ENCODE measurements around the gene VSTM1.

VSTM1 gene

GRCh38 chr19:54009440-54009839 lies 54.3 kb downstream of the VSTM1 start:
- DNase-seq: no peak

GRCh38 chr19:54002495-54003315 lies 61.0 kb downstream of the VSTM1 start:
- no peak for DNase-seq

- DNase-seq: no peak
Observed at GRCh38 chr19:54001496-54001895, 62.2 kb downstream of the VSTM1 start.

GRCh38 chr19:53999694-54000093 lies 64.0 kb downstream of the VSTM1 start:
- no peak for DNase-seq

- no peak for DNase-seq
Observed at GRCh38 chr19:53998223-53998622, 65.5 kb downstream of the VSTM1 start.

GRCh38 chr19:53994811-53995210 lies 68.9 kb downstream of the VSTM1 start:
- no peak for DNase-seq

DNA sequence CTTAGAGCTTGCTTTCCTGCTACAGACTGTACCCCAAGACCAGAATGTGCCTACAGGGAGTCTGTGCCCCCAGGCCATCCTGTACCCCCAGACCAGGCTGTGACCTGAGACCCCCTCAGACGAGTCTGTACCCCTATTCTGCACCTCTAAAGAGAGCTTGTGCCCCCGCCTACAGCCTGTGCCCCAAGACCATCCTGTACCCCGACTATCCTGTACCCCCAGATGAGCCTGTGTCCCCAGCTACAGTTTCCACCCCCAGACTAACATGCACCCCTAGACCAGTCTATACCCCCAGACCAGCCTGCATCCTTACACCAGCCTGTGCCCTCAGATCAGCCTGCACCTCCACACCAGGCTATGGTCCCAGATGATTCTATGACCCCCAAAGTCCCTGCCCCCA lies 70.2 kb downstream of the VSTM1 start:
- DNase-seq: no peak

GRCh38 chr19:53992815-53993214 lies 70.9 kb downstream of the VSTM1 start:
- no peak for DNase-seq

DNA sequence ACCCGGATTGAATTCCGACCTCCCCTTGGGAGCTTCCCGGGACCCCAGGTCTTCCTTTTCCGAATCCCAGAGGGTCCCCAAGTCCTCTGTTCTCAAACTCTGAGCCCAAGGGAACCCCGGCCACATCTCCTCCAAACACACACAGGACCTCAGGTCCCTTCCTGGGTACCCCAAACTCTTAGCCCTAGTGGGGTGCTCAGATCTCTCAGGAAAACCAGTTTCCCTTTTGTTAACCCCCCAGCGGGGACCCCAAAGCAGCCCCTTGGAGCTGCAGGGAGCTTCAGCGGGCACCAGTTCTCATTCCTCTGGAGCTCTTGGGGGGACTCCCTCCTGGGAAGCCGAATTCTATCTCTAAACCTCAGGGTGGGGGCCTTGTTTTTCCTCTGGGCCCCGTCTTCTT lies 71.5 kb downstream of the VSTM1 start:
- no peak for DNase-seq

- DNase-seq: peak; percentile 58
Observed at GRCh38 chr19:53991224-53992113, 72.2 kb downstream of the VSTM1 start, which contains the start of gene CACNG6. Gene CACNG6, plus strand, starts transcription at chr19:53991637. Its CDS starts 1,241 bp downstream, at chr19:53992878.

Measured in right forelimb (tissue), 1 donor.